HL-60/S4 treated with phorbol 12-myristate 13-acetate at 8.2 ng/mL for 4 days and 3 days (cell line): ENCODE data around the gene BUD23.
"Not testable (repeated sequence)": the region's sequence is repeated elsewhere in the genome, so short reads cannot be mapped to it uniquely, and the experiment has no call there.

Experiments
- in situ Hi-C: fragments of 300-500 bp; cut with MboI; formaldehyde crosslinking; loops from 2 replicates; pipeline ENCODE4 v1.15.0; 2022; ENCODE audit warnings: low sequenced_read_pairs

BUD23 gene

GRCh38 chr7:73718438-73718881 is 35.1 kb downstream of the BUD23 start:
- in situ Hi-C loops: loop anchor here (10.0 kb wide), 1 partner anchor 114 kb away; no protein-coding TSS in a partner anchor

GRCh38 chr7:73718905-73719805 is 35.8 kb downstream of the BUD23 start, which contains the start of gene STX1A:
TSS of gene STX1A (minus strand) at chr7:73719669. CDS start at chr7:73719631, 38 bp downstream.
- in situ Hi-C loops: loop anchor here (10.0 kb wide), 1 partner anchor 114 kb away; no protein-coding TSS in a partner anchor

DNA sequence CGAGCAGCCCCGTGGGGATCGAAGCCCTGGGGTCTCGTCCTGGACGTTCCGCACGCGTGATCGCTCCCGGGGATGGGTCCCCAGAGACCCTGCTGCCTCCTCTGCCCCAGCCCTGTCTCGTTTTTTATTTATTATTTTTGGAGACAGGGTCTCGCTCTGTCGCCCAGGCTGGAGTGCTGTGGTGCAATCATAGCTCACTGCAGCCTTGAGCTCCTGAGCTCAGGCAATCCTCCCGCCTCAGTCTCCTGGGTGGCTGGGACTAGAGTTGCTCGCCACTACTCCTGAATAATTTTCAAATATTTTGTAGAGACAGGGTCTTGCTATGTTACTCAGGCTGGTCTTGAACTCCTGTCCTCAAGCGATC is 36.4 kb downstream of the BUD23 start:
- in situ Hi-C loops: loop anchor here (10.0 kb wide), 1 partner anchor 115 kb away; no protein-coding TSS in a partner anchor

DNA sequence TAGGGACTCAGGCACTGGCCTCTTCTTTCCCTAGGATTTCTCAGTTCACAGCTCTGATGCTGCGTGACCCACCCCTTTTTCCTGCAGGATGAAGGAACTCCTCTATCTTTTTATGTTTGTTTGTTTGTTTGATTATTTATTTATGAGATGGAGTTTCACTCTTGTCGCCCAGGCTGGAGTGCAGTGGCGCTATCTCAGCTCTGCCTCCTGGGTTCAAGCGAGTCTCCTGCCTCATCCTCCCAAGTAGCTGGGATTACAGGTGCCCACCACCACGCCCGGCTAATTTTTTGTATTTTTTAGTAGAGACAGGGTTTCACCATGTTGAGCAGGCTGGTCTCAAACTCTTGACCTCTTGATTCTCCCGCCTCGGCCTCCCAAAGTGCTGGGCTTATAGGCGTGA is 37.0 kb downstream of the BUD23 start:
- in situ Hi-C loops: not testable (repeated sequence)

GRCh38 chr7:73721377-73721817 is 38.0 kb downstream of the BUD23 start:
- in situ Hi-C loops: no loop called here

DNA sequence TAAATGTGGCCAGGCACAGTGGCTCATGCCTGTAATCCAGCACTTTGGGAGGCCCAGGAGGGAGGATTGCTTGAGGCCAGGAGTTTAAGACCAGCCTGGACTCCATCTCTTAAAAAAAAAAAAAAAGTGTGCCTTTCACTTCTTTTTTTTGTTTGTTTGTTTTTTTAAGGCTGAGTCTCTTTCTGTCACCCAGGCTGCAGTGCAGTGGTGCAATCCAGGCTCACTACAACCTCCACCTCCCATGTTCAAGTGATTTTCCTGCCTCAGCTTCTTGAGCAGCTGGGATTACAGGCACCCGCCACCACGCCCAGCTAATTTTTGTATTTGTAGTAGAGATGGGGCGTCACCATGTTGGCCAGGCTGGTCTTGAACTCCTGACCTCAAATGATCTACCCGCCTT is 38.8 kb downstream of the BUD23 start:
- in situ Hi-C loops: not testable (repeated sequence)

- in situ Hi-C loops: no loop called here
Observed at GRCh38 chr7:73722785-73723184, 39.4 kb downstream of the BUD23 start.

GRCh38 chr7:73723813-73724212 is 40.4 kb downstream of the BUD23 start:
- in situ Hi-C loops: no loop called here

DNA sequence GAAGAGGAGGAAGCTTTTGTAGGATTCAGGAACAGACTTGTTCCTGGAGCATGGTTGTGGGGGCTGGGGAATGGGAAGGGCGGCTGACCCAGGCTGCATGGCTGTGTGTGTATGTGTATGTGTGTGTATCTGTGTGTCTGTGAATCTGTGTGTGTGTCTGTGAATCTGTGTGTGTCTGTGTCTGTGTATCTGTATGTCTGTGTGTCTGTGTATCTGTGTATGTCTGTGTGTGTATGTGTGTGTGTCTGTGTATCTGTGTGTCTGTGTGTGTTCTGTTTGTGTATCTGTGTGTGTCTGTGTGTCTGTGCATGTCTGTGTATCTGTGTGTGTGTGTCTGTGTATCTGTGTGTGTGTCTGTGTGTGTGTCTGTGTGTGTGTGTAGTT is 42.7 kb downstream of the BUD23 start:
- in situ Hi-C loops: no loop called here

- in situ Hi-C loops: no loop called here
Observed at GRCh38 chr7:73727952-73728351, 44.6 kb downstream of the BUD23 start.

GRCh38 chr7:73728551-73728950 is 45.2 kb downstream of the BUD23 start:
- in situ Hi-C loops: no loop called here

GRCh38 chr7:73730485-73730884 is 47.1 kb downstream of the BUD23 start:
- in situ Hi-C loops: no loop called here

DNA sequence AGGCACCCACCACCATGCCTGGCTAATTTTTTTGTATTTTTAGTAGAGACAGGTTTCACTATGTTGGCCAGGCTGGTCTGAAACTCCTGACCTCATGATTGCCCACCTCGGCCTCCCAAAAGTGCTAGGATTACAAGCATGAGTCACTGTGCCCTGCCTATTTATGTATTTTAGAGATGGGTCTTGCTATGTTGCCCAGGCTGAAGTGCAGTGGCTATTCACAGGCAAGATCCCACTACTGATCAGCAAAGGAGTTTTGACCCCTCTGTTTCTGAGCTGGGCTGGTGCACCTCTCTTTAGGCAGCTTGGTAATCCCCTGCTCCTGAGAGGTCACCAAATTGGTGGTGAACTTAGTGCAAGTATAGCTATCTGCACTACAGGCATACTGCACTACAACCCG is 49.0 kb downstream of the BUD23 start:
- in situ Hi-C loops: no loop called here

DNA sequence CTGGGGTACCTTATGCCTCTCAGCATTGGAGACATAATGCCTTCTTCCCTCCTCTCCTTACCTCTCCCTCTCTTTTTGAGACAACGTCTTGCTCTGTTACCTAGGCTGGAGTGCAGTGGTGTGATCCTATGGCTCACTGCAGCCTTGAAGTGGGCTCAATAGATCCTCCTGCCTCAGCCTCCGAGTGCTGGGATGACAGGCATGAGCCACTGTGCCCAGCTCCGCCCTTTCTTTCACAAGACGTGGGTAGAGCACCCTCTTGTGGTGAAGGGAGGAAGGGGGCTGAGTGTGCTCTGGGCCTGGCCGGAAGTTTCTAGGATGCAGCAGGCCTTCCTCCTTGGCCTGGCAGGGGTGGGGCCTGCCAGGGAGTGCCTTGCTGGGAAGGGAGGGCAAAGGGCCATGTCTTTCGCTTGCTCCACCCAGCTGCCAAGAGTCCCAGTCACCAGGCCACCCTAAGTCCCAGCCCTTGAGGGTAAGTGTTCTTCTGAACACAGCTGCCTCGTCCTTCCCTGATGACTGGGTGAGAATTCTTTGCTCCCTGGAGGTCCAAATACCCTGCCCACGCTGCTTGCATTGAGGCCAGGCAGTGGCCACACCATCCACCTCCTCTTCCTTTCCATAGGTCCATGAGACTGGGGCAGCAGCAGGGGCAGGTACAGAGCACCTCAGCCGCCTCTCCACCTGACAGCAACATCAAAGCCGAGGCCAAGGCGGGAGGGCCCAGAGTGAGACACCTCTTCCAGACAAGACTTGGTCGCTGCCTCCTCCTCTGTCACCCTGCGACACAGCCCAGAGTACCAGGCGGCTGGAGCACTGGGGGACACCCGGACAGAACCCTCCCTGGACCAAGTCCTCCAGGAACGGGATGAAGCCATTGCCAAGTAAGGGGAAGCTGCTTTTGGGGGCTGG is 51.5 kb downstream of the BUD23 start:
- in situ Hi-C loops: no loop called here

DNA sequence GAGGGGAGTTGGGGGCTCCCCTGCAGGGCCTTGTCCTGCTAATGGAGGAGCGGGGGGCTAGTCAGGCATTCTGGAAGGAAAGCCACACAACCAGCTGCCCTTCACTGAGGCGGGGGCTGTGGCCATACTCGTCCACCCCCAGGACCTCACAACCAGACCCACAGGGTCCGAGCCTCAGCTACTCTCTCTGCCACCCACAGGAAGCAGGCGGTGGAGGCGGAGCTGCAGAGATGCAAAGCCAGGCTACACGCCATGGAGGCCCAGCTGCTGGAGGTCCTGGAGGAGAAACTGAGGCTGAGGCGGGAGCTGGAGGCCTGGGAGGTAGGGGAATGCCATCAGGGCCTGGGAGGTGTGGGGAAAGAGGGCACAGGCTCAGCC is 52.1 kb downstream of the BUD23 start:
- in situ Hi-C loops: no loop called here

- in situ Hi-C loops: no loop called here
Observed at GRCh38 chr7:73736885-73737284, 53.5 kb downstream of the BUD23 start.

DNA sequence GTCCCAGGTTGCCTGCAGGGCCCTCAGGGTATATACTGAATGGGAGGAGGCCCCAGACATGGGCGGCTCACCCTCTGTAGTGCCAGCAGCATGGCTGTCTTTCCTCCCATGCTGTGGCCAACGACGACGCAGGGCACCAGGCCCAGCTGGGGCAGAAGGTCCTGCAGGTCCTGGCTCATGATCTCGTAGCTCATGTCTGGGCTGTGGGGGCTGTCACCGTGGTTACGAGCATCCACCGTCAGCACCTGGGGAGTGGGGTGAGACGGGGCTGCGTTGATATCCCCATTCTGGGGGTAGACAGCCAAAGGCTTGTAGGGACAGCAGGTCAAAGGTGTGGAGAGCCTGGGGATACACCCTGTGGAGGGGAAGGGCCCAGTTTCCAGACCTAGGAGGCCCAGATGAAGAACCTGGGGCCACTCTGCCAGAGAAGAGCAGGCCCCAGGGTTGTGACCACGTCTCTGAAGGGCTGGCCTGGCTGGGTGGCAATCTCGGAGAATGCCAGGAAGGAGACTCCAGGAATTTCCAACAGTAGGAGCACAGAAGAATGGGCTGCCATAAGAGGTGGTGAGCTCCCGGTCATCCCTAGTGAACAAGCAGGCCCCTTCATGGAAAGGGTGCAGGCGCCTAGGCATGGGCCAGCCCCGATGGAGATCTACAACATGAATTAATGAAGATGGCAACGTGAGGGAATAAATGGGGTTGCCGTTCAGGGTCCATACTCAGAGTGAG is 54.3 kb downstream of the BUD23 start:
- in situ Hi-C loops: no loop called here

DNA sequence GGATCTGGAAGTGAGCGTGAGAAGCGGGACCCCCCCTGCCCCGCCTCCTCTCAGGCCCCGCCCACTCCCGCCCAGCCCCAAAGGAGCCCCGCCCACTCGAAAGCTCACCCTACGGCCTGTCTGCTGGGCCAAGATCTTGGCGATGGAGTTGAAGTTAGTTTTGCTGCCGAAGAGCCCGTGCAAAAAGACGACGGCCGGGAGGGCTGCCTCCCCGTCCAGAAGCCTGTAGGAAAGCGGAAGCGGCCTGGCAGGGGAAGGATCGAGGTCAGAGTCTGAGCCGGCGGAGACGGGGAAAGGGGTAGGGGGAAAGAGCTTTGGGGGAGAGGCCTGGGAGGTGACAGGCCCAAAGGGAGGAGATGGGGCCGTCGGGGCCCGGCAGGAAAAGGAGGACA is 54.8 kb downstream of the BUD23 start:
- in situ Hi-C loops: no loop called here

DNA sequence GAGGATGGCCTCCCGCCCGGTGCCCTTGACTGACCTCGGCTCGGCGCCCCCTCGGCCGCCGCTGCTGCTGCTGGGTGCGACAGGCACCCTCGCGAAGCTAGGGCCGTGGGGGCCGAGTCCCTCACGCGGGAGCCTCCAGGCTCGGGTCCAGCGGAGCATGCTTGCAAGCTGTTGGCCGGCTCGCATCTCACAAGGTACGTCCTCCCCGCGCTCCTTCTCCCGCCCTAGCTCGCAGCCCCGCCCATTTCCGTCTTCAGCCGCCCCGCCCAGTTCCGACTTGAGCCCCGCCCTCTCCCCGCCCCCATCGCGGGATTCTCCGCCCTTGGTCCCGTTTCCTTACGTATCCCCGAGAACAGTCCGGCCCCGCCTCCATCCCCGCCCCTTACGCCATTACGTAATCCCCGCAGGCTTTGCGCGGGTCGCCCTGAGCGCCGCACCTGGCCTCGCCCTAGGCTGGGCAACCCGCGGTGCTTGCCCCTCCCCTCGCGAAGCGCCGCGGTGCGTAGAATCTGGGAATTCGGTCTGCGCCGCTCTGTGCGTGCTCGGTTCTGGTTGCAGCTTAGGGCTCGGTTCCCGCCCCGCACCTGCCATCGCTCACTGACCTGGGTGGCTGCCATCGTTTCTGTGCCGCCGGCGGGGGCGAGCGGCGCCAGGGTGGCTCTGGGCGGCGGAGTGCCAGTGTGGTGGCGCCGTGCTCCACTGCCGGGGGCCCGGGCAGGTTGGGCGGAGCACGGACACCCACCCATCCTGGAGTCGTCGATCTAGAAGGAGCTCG is 55.4 kb downstream of the BUD23 start, which contains the start of gene ABHD11:
ABHD11 (minus strand) TSS at position 191 of the 775 bp plus-strand sequence; CDS start at position 159, 32 bp downstream.
- in situ Hi-C loops: no loop called here

- in situ Hi-C loops: no loop called here
Observed at GRCh38 chr7:73739387-73739767, 56.0 kb downstream of the BUD23 start.
